ENCODE results near the gene MPDU1.

Gene MPDU1

GRCh38 chr17:7548585-7549400 is 34.9 kb upstream of the MPDU1 start, which contains the start of gene TNFSF12:
Gene TNFSF12, plus strand, starts transcription at chr17:7549058. Its CDS starts 96 bp downstream, at chr17:7549154.
- ChIA-PET POLR2A (no interaction called here), CTCF (interaction anchor here (0.6 to 13.4 kb wide), 7 partner anchors 10 to 268 kb away, joined by 3 to 115 read pairs (median 3); partner anchors contain the start of genes SENP3 and TNFSF13)
- TF ChIP-seq, protein P1, sequence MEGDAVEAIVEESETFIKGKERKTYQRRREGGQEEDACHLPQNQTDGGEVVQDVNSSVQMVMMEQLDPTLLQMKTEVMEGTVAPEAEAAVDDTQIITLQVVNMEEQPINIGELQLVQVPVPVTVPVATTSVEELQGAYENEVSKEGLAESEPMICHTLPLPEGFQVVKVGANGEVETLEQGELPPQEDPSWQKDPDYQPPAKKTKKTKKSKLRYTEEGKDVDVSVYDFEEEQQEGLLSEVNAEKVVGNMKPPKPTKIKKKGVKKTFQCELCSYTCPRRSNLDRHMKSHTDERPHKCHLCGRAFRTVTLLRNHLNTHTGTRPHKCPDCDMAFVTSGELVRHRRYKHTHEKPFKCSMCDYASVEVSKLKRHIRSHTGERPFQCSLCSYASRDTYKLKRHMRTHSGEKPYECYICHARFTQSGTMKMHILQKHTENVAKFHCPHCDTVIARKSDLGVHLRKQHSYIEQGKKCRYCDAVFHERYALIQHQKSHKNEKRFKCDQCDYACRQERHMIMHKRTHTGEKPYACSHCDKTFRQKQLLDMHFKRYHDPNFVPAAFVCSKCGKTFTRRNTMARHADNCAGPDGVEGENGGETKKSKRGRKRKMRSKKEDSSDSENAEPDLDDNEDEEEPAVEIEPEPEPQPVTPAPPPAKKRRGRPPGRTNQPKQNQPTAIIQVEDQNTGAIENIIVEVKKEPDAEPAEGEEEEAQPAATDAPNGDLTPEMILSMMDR (IDR thresholded peaks at IDR 0.05; ENCODE audit: insufficient read depth, low read length, missing control alignments): peak; percentile 44
- H3K4me3 ChIP-seq (ENCODE audit: low read depth, low read length): peak within 1 kb of the TSS; percentile 70
- no peak for DNase-seq (ENCODE audit: low read depth, low spot score)

GRCh38 chr17:7549401-7550055 is 34.1 kb upstream of the MPDU1 start:
- H3K4me3 ChIP-seq (ENCODE audit: low read depth, low read length): peak overlapping the region; percentile 70
- ChIA-PET POLR2A (interaction anchor here (0.9 to 1.0 kb wide), 2 partner anchors 11 to 66 kb away, joined by 3 read pairs; partner anchors contain the start of gene POLR2A), CTCF (interaction anchor here (1.1 to 13.4 kb wide), 6 partner anchors 9 to 269 kb away, joined by 3 to 115 read pairs (median 4); partner anchors contain the start of genes SENP3 and TNFSF13)
- DNase-seq (ENCODE audit: low read depth, low spot score): no peak
- TF ChIP-seq, protein P1 (IDR thresholded peaks at IDR 0.05; ENCODE audit: insufficient read depth, low read length, missing control alignments): no peak

GRCh38 chr17:7550344-7550743 is 33.3 kb upstream of the MPDU1 start:
- POLR2A ChIA-PET: interaction anchor here (1.0 kb wide), 1 partner anchor 10 kb away, joined by 3 read pairs; no protein-coding TSS in a partner anchor
- H3K4me3 ChIP-seq (ENCODE audit: low read depth, low read length): no peak overlapping the region
- CTCF ChIA-PET: interaction anchor here (1.5 to 13.4 kb wide), 3 partner anchors 8 to 36 kb away, joined by 4 to 115 read pairs (median 77); partner anchors contain the start of genes SENP3 and TNFSF13
- TF ChIP-seq, protein P1 (IDR thresholded peaks at IDR 0.05; ENCODE audit: insufficient read depth, low read length, missing control alignments): no peak
- DNase-seq (ENCODE audit: low read depth, low spot score): no peak

DNA sequence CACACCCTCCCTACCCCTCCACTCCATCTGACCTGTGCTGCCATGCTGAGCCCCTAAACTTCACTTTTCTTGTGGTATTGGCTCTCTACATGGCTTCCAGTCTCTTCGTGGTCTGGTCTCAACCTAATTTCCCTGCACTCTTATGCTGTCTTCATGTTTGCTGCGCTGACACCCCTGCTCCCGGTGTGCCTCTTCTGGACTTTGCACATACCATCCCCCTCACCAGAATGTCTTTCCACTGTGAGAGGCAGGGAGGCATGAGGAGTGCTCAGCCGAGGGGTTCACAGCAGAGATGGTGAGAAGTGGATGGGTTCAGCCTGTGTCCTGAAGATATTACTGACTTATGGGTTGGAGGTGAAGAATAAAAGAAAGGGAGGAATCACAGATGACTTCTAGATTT is 32.3 kb upstream of the MPDU1 start:
- no peak for DNase-seq (ENCODE audit: low read depth, low spot score)
- no peak overlapping the region for H3K4me3 ChIP-seq (ENCODE audit: low read depth, low read length)
- ChIA-PET CTCF (interaction anchor here (10.5 to 13.4 kb wide), 2 partner anchors 9 to 37 kb away, joined by 77 to 115 read pairs; partner anchors contain the start of gene SENP3), POLR2A (no interaction called here)
- TF ChIP-seq, protein P1 (IDR thresholded peaks at IDR 0.05; ENCODE audit: insufficient read depth, low read length, missing control alignments): no peak

DNA sequence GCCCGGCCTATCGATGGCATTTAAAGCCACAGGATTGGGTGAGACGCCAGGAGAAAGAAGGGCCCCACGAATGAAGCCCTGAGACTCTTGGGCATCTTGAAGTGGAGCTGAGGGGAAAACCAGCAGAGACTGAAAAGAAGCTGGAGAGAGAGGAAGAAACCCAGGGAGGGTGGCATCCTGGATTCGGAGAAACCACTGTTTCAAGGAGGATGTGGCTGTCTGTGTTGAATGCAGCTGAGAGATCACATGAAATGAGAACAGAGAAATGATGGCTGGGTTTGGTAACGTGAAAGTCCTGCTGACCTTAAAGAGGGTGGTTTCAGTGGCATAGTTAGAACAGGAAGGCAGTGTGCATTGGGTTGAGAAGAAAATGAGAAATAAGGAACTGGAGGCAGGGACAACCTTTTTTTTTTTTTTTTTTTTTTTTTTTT is 31.0 kb upstream of the MPDU1 start:
- POLR2A ChIA-PET: no interaction called here
- no peak for DNase-seq (ENCODE audit: low read depth, low spot score)
- TF ChIP-seq, protein P1 (IDR thresholded peaks at IDR 0.05; ENCODE audit: insufficient read depth, low read length, missing control alignments): no peak
- CTCF ChIA-PET: interaction anchor here (1.0 to 13.4 kb wide), 5 partner anchors 8 to 38 kb away, joined by 3 to 115 read pairs (median 4); partner anchors contain the start of gene SENP3
- H3K4me3 ChIP-seq (ENCODE audit: low read depth, low read length): no peak overlapping the region
